Measurements from ENCODE around the gene SRSF11.

SRSF11 gene

GRCh38 chr1:70222716-70223235, 1.6 kb downstream of the SRSF11 start:
- no peak for DNase-seq

GRCh38 chr1:70224954-70225353, 3.8 kb downstream of the SRSF11 start:
- no peak for DNase-seq

- DNase-seq = no peak
These were observed 6.3 kb downstream of the SRSF11 start for GRCh38 chr1:70227439-70227838.

GRCh38 chr1:70228670-70229069, 7.5 kb downstream of the SRSF11 start:
- no peak for DNase-seq

- no peak for DNase-seq
These were observed 10.3 kb downstream of the SRSF11 start for GRCh38 chr1:70231475-70231874.

- no peak for DNase-seq
These were observed 13.6 kb downstream of the SRSF11 start for GRCh38 chr1:70234733-70235132.

GRCh38 chr1:70239940-70240339, 18.8 kb downstream of the SRSF11 start:
- DNase-seq = no peak

- DNase-seq = no peak
These were observed 25.9 kb downstream of the SRSF11 start for GRCh38 chr1:70247122-70247521.

GRCh38 chr1:70247768-70248167, 26.6 kb downstream of the SRSF11 start:
- no peak for DNase-seq

GRCh38 chr1:70248729-70249128, 27.5 kb downstream of the SRSF11 start:
- no peak for DNase-seq

- no peak for DNase-seq
These were observed 35.5 kb downstream of the SRSF11 start for GRCh38 chr1:70256664-70257063.

- no peak for DNase-seq
These were observed 43.7 kb downstream of the SRSF11 start for GRCh38 chr1:70264839-70265238.

- no peak for DNase-seq
These were observed 44.8 kb downstream of the SRSF11 start for GRCh38 chr1:70265946-70266345.

GRCh38 chr1:70277875-70278274, 56.7 kb downstream of the SRSF11 start:
- no peak for DNase-seq

GRCh38 chr1:70278710-70279109, 57.5 kb downstream of the SRSF11 start:
- DNase-seq = no peak

- DNase-seq = no peak
These were observed 63.2 kb downstream of the SRSF11 start for GRCh38 chr1:70284366-70284765.

GRCh38 chr1:70286453-70286852, 65.3 kb downstream of the SRSF11 start:
- DNase-seq = no peak

GRCh38 chr1:70288166-70288565, 67.0 kb downstream of the SRSF11 start:
- no peak for DNase-seq

- no peak for DNase-seq
These were observed 69.0 kb downstream of the SRSF11 start for GRCh38 chr1:70290218-70290617.

- no peak for DNase-seq
These were observed 72.1 kb downstream of the SRSF11 start for GRCh38 chr1:70293186-70293843.

- no peak for DNase-seq
These were observed 74.6 kb downstream of the SRSF11 start for GRCh38 chr1:70295749-70296148.

- no peak for DNase-seq
These were observed 78.3 kb downstream of the SRSF11 start for GRCh38 chr1:70299472-70299871.

All from activated naive CD4-positive, alpha-beta T cell treated with Interleukin-2 at 50 U/mL for 16 hours (primary cell).